WTC11 (cell line): ENCODE results near the gene SH2D6. TPM values are rescaled to one million over a fixed set of nuclear protein-coding genes. Genes with fewer than 3 reads are reported as not detected.

Experiments
- ATAC-seq: fragments of 200-7000 bp; cut with Tn5 transposase; 2 replicates; pipeline ENCODE4 v1.10.0; 2021; ENCODE audit warnings: mild to moderate bottlenecking, moderate library complexity
- CTCF ChIA-PET: fragments of 300-600 bp; sonication (Branson Sonifier 250); formaldehyde crosslinking; loops from one replicate; lab custom pipeline; 2021; ENCODE audit warnings: antibody characterized with exemption; lab: Charles Lee
- POLR2A ChIA-PET: fragments of 350-600 bp; sonication (Branson Sonifier 250); formaldehyde crosslinking; loops from one replicate; lab custom pipeline; 2021; ENCODE audit warnings: antibody characterized with exemption; lab: Charles Lee
- DNase-seq: peaks from one replicate; pipeline ENCODE4 v3.0.0; 2021; ENCODE audit warnings: low spot score
- H3K27ac Mint-ChIP-seq: 2 replicates; pipeline ENCODE4 v1.8.0; 2021; ENCODE audit warnings: mixed read lengths
- H3K27me3 Mint-ChIP-seq: 2 replicates; pipeline ENCODE4 v1.8.0; 2021; ENCODE audit warnings: low read depth, mild to moderate bottlenecking, moderate library complexity, mixed read lengths
- H3K36me3 Mint-ChIP-seq: 2 replicates; pipeline ENCODE4 v1.8.0; 2021; ENCODE audit warnings: mixed read lengths
- H3K4me1 Mint-ChIP-seq: 2 replicates; pipeline ENCODE4 v1.8.0; 2022; ENCODE audit warnings: mixed read lengths
- H3K4me3 Mint-ChIP-seq: 2 replicates; pipeline ENCODE4 v1.8.0; 2021; ENCODE audit warnings: mild to moderate bottlenecking, moderate library complexity, mixed read lengths
- H3K9me3 Mint-ChIP-seq: 2 replicates; pipeline ENCODE4 v1.8.0; 2021; ENCODE audit warnings: mixed read lengths
- CREB1 ChIP-seq: sonication (generic); formaldehyde crosslinking; IDR thresholded peaks from 2 replicates; pipeline ENCODE4 v1.8.0; 2023; ENCODE audit warnings: mild to moderate bottlenecking, missing genetic modification reagents
- FOXJ3 ChIP-seq: sonication (generic); formaldehyde crosslinking; IDR thresholded peaks from 2 replicates; pipeline ENCODE4 v1.9.0; 2021; ENCODE audit warnings: missing genetic modification reagents, mild to moderate bottlenecking, borderline replicate concordance
- GTF2I ChIP-seq: fragments of 250-450 bp; sonication (Bioruptor Pico); conservative IDR thresholded peaks from 2 replicates; pipeline ENCODE4 v1.4.0; 2021; ENCODE audit warnings: mild to moderate bottlenecking
- HMGA2 ChIP-seq: fragments of 250-450 bp; sonication (Bioruptor Pico); IDR thresholded peaks from 2 replicates; pipeline ENCODE4 v1.4.0; 2021; ENCODE audit warnings: mild to moderate bottlenecking, moderate library complexity
- MYBL2 ChIP-seq: sonication (generic); formaldehyde crosslinking; IDR thresholded peaks from 2 replicates; pipeline ENCODE4 v1.8.1; 2023; ENCODE audit warnings: mild to moderate bottlenecking, moderate library complexity, missing genetic modification reagents
- NFATC4 ChIP-seq: fragments of 250-450 bp; sonication (Bioruptor Pico); IDR thresholded peaks from 2 replicates; pipeline ENCODE4 v1.9.0; 2021; ENCODE audit warnings: mild to moderate bottlenecking
- NFYB ChIP-seq: sonication (generic); formaldehyde crosslinking; conservative IDR thresholded peaks from 2 replicates; pipeline ENCODE4 v1.8.0; 2022; ENCODE audit warnings: low read depth, missing genetic modification reagents
- OVOL2 ChIP-seq: fragments of 250-450 bp; sonication (Bioruptor Pico); IDR thresholded peaks from 2 replicates; pipeline ENCODE4 v1.9.0; 2021; ENCODE audit warnings: mild to moderate bottlenecking, borderline replicate concordance
- PRRX2 ChIP-seq: fragments of 250-450 bp; sonication (Bioruptor Pico); IDR thresholded peaks from 2 replicates; pipeline ENCODE4 v1.8.0; 2021; ENCODE audit warnings: mild to moderate bottlenecking
- TP53 ChIP-seq: sonication (generic); formaldehyde crosslinking; IDR thresholded peaks from 2 replicates; pipeline ENCODE4 v1.8.1; 2023; ENCODE audit warnings: mild to moderate bottlenecking, missing genetic modification reagents
- ZNF263 ChIP-seq: sonication (generic); formaldehyde crosslinking; IDR thresholded peaks from 2 replicates; pipeline ENCODE4 v1.8.1; 2022; ENCODE audit warnings: low read depth, mild to moderate bottlenecking, moderate library complexity, missing genetic modification reagents
- ZNF416 ChIP-seq: fragments of 250-450 bp; sonication (Bioruptor Pico); IDR thresholded peaks from 2 replicates; pipeline ENCODE4 v1.9.0; 2021; ENCODE audit warnings: mild to moderate bottlenecking, inconsistent platforms
- ZNF423 ChIP-seq: fragments of 250-450 bp; sonication (Bioruptor Pico); IDR thresholded peaks from 2 replicates; pipeline ENCODE4 v2.1.2; 2022; ENCODE audit warnings: mild to moderate bottlenecking, moderate library complexity
- total RNA-seq: library from RNA; stranded (reverse); gene quantifications from 3 replicates; pipeline ENCODE4 v1.2.3, GENCODE V29; 2021
- TF ChIP-seq, protein P1 (sequence below): sonication (generic); formaldehyde crosslinking; IDR thresholded peaks from 2 replicates; pipeline ENCODE4 v1.8.1; 2023; ENCODE audit warnings: mild to moderate bottlenecking, missing genetic modification reagents, moderate library complexity
- TF ChIP-seq, protein P2 (sequence below): sonication (generic); formaldehyde crosslinking; IDR thresholded peaks from 2 replicates; pipeline ENCODE4 v1.8.1; 2023; ENCODE audit warnings: mild to moderate bottlenecking, missing genetic modification reagents
- TF ChIP-seq, protein P3 (sequence below): sonication (generic); formaldehyde crosslinking; IDR thresholded peaks from 2 replicates; pipeline ENCODE4 v1.8.0; 2023; ENCODE audit warnings: missing genetic modification reagents, mild to moderate bottlenecking, borderline replicate concordance
- TF ChIP-seq, protein P4 (sequence below): fragments of 200-600 bp; IDR thresholded peaks from 2 replicates; pipeline ENCODE4 v1.8.0; 2022; ENCODE audit warnings: antibody characterized with exemption
- TF ChIP-seq, protein P5 (sequence below): sonication (generic); formaldehyde crosslinking; IDR thresholded peaks from 2 replicates; pipeline ENCODE4 v1.8.0; 2022; ENCODE audit warnings: mild to moderate bottlenecking, missing genetic modification reagents
- TF ChIP-seq, protein P6 (sequence below): sonication (generic); formaldehyde crosslinking; IDR thresholded peaks from 2 replicates; pipeline ENCODE4 v1.8.0; 2023; ENCODE audit warnings: missing genetic modification reagents

SH2D6 gene
- total RNA-seq, 1 experiment from 2014 or later, result 1.2 TPM

DNA sequence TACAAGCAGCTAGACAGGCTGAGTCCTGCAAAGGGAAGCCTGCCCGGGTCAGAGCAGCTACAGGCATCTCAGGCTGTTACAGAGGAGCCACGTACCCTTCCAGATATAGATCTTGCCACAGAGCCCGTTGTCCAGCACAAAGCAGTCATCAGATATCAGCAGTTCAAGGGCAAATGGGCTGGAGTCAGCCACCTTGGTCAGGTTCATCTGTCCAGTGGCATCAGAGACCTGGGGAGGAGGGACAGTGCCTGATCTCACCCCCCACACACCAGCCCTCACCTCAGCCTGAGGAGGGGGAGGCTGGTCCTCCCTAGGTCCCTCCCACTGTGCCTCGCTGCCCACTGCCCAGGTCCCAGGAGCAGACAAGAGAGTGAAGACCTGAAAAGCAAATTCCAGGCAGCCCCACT, 20.6 kb upstream of the SH2D6 start:
- peaks cover 13% of the 10 kb centered on the region for H3K4me1 Mint-ChIP-seq
- no peaks in the 10 kb centered on the region for H3K9me3 Mint-ChIP-seq
- CTCF ChIA-PET, result no interaction called here
- no peak overlapping the region for H3K4me3 Mint-ChIP-seq
- DNase-seq, result no peak
- H3K27me3 Mint-ChIP-seq, result no peaks in the 10 kb centered on the region
- H3K36me3 Mint-ChIP-seq, result peaks cover 43% of the 10 kb centered on the region
- no peak overlapping the region for H3K27ac Mint-ChIP-seq
- ATAC-seq, result no peak
- POLR2A ChIA-PET, result interaction anchor here (0.6 kb wide), 1 partner anchor 16 kb away, joined by 3 read pairs; no protein-coding TSS in a partner anchor
- TF ChIP-seq ZNF416 (CRISPR knock-in tag) (no peak), ZNF423 (CRISPR knock-in tag) (no peak), TP53 (no peak), NFYB (CRISPR knock-in tag) (no peak), GTF2I (CRISPR knock-in tag) (no peak), PRRX2 (no peak), ZNF263 (no peak), MYBL2 (CRISPR knock-in tag) (no peak), FOXJ3 (CRISPR knock-in tag) (no peak), CREB1 (CRISPR knock-in tag) (no peak), OVOL2 (no peak), HMGA2 (CRISPR knock-in tag) (no peak), NFATC4 (CRISPR knock-in tag) (no peak)
- TF ChIP-seq, protein P1, sequence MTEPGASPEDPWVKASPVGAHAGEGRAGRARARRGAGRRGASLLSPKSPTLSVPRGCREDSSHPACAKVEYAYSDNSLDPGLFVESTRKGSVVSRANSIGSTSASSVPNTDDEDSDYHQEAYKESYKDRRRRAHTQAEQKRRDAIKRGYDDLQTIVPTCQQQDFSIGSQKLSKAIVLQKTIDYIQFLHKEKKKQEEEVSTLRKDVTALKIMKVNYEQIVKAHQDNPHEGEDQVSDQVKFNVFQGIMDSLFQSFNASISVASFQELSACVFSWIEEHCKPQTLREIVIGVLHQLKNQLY (CRISPR knock-in tag), result no peak
- TF ChIP-seq, protein P2, sequence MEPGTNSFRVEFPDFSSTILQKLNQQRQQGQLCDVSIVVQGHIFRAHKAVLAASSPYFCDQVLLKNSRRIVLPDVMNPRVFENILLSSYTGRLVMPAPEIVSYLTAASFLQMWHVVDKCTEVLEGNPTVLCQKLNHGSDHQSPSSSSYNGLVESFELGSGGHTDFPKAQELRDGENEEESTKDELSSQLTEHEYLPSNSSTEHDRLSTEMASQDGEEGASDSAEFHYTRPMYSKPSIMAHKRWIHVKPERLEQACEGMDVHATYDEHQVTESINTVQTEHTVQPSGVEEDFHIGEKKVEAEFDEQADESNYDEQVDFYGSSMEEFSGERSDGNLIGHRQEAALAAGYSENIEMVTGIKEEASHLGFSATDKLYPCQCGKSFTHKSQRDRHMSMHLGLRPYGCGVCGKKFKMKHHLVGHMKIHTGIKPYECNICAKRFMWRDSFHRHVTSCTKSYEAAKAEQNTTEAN (CRISPR knock-in tag), result no peak
- TF ChIP-seq, protein P3, sequence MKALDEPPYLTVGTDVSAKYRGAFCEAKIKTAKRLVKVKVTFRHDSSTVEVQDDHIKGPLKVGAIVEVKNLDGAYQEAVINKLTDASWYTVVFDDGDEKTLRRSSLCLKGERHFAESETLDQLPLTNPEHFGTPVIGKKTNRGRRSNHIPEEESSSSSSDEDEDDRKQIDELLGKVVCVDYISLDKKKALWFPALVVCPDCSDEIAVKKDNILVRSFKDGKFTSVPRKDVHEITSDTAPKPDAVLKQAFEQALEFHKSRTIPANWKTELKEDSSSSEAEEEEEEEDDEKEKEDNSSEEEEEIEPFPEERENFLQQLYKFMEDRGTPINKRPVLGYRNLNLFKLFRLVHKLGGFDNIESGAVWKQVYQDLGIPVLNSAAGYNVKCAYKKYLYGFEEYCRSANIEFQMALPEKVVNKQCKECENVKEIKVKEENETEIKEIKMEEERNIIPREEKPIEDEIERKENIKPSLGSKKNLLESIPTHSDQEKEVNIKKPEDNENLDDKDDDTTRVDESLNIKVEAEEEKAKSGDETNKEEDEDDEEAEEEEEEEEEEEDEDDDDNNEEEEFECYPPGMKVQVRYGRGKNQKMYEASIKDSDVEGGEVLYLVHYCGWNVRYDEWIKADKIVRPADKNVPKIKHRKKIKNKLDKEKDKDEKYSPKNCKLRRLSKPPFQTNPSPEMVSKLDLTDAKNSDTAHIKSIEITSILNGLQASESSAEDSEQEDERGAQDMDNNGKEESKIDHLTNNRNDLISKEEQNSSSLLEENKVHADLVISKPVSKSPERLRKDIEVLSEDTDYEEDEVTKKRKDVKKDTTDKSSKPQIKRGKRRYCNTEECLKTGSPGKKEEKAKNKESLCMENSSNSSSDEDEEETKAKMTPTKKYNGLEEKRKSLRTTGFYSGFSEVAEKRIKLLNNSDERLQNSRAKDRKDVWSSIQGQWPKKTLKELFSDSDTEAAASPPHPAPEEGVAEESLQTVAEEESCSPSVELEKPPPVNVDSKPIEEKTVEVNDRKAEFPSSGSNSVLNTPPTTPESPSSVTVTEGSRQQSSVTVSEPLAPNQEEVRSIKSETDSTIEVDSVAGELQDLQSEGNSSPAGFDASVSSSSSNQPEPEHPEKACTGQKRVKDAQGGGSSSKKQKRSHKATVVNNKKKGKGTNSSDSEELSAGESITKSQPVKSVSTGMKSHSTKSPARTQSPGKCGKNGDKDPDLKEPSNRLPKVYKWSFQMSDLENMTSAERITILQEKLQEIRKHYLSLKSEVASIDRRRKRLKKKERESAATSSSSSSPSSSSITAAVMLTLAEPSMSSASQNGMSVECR, result no peak
- TF ChIP-seq, protein P4, sequence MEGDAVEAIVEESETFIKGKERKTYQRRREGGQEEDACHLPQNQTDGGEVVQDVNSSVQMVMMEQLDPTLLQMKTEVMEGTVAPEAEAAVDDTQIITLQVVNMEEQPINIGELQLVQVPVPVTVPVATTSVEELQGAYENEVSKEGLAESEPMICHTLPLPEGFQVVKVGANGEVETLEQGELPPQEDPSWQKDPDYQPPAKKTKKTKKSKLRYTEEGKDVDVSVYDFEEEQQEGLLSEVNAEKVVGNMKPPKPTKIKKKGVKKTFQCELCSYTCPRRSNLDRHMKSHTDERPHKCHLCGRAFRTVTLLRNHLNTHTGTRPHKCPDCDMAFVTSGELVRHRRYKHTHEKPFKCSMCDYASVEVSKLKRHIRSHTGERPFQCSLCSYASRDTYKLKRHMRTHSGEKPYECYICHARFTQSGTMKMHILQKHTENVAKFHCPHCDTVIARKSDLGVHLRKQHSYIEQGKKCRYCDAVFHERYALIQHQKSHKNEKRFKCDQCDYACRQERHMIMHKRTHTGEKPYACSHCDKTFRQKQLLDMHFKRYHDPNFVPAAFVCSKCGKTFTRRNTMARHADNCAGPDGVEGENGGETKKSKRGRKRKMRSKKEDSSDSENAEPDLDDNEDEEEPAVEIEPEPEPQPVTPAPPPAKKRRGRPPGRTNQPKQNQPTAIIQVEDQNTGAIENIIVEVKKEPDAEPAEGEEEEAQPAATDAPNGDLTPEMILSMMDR, result no peak
- TF ChIP-seq, protein P5, sequence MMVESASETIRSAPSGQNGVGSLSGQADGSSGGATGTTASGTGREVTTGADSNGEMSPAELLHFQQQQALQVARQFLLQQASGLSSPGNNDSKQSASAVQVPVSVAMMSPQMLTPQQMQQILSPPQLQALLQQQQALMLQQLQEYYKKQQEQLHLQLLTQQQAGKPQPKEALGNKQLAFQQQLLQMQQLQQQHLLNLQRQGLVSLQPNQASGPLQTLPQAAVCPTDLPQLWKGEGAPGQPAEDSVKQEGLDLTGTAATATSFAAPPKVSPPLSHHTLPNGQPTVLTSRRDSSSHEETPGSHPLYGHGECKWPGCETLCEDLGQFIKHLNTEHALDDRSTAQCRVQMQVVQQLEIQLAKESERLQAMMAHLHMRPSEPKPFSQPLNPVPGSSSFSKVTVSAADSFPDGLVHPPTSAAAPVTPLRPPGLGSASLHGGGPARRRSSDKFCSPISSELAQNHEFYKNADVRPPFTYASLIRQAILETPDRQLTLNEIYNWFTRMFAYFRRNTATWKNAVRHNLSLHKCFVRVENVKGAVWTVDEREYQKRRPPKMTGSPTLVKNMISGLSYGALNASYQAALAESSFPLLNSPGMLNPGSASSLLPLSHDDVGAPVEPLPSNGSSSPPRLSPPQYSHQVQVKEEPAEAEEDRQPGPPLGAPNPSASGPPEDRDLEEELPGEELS (CRISPR knock-in tag), result no peak
- TF ChIP-seq, protein P6, sequence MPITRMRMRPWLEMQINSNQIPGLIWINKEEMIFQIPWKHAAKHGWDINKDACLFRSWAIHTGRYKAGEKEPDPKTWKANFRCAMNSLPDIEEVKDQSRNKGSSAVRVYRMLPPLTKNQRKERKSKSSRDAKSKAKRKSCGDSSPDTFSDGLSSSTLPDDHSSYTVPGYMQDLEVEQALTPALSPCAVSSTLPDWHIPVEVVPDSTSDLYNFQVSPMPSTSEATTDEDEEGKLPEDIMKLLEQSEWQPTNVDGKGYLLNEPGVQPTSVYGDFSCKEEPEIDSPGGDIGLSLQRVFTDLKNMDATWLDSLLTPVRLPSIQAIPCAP (CRISPR knock-in tag), result no peak
- TF ChIP-seq, all 79 proteins: peak for 0
